Inflammatory macrophage (primary cell): ENCODE results near the gene GLRX.

ENCODE experiments used
- DNase-seq, 2 donors: peaks; one replicate each; pipeline ENCODE4 v3.0.0-alpha.2; 2020 to 2022

Gene GLRX

DNA sequence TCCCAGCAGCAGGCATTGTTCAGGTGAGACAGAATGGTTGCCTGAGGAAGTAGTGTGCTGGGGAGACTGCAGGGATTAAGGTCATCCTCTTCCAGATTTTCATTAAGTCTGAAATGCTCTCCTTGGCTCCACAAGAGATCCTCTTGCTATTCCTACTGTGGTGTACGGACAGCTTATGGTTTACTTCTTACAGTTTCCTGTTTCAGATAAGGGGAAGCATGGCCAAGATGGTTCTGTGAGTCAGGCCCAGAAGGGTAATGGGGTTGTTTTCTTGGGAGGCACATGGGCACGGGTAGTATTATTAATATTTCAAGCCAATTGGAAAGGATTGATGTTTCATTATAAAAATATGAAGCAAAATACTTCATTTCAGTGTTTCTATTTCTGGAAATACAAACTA, 42.9 kb downstream of the GLRX start:
- DNase-seq = peak; percentile 69 to 72

DNA sequence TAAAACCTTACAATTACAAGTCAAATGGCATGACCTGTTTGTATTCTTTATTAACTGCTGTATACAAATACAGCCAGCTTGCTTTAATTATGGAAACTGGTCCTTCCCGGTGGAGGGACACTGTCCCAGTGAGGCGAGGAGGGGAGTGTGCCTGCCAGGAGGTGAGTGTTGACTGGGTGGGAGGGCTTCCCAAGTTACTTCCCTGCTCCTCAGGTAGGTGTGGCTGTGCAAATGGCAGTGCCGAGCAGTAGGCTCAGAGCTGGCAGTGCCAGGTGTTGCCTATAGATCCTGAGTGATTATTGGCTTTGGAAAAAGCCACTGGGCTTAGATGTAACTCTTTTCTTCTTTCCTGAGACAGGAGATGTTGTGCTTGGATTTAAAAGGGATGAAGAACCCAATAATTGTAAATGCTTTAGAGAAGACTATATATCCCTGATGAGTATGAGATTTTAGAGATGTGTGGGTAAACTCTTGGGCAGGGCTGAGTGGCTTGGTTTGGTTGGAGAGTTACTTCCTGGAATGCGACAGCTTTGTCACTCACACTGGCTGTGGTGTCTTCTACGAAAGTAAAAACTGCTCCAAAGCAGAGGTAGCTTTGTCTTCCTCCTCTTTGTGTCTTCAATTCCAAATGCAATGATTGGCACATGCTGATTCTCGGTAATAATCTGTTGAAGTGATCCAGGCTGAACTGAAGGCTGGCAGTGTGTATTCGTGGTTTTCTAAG, 43.7 kb downstream of the GLRX start:
- peak; percentile 35 to 42 for DNase-seq

DNA sequence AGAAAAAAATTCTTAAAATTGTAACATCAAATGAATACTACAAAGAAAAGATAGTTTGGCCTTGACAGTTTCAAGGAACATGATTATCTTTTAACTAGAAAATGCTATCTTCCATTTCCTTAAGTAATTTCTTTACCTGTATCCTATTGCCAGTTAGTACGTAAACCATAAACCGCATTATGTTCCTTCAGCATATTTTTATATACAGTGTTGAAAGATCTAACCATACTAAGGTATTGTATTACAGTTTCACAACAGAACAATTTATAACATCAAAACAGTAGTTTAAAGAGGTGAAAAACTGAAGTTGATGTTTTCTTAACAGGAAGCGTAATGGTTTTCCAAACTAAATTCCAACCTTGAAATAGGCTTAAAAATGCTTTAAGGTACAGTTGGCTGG, 45.1 kb downstream of the GLRX start:
- DNase-seq = no peak

GRCh38 chr5:95773335-95774059, 49.0 kb downstream of the GLRX start:
- DNase-seq = peak; percentile 41 to 54

- no peak for DNase-seq
Observed at GRCh38 chr5:95771892-95772291, 50.6 kb downstream of the GLRX start.

- DNase-seq = no peak
Observed at GRCh38 chr5:95770830-95771708, 51.5 kb downstream of the GLRX start.

DNA sequence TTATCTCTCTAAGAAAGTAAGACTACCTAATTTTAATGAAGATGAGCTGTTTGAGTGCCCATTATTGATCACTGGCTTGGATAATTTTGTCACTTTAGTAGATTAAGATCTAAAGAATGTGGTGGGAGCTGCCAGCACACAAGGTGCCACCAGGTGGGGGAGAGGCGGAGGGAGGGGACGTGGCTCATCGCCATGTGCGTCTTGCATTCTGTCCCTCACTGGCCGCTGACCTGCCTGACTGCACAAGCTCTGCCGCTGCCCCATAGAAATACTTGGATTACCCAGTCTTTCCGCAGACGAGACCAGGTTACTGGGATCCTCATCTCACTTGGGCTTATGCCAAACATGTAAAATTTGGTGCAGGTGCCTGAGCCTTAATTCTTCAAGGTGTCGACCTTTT, 53.8 kb downstream of the GLRX start:
- DNase-seq = no peak

GRCh38 chr5:95763941-95764340, 58.6 kb downstream of the GLRX start:
- DNase-seq = no peak
